COLO829 (cell line): ENCODE results near the gene CHCHD6.

Experiments used
- DNase-seq: peaks from one replicate; pipeline ENCODE4 v3.0.0; 2012; ENCODE audit warnings: low spot score

CHCHD6 gene

GRCh38 chr3:126743781-126744180 lies 39.7 kb downstream of the CHCHD6 start:
- no peak for DNase-seq

DNA sequence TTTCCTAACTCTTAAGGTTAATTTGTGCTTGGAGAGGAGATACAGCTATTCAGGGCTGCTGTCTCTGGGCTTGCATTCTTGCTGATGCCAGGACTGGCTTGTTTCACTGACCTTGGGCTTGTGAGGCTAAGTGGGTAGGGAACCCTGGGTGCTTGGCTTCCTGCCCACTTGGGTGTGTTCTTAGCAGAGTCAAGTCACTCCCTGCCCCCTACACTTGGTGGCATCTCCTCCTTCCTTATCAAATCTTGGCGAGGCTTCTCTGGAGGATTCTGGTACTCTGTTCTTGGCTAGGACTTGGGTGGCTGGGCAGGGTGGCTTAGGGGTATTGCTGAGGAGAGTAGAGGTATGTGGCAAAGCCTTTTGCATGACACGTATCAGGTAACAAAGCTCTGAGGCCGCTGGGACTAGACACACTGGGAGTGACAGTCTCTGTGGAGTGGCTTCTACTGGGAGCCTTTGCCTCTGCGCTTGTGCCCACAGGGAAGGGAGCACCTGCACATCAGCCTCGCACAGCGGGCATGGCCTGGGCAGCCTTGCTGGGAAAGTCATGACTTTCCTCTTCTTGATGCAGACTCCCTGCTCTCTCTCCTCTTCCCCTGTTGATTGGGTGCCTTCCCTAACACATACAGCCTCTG lies 41.8 kb downstream of the CHCHD6 start:
- no peak for DNase-seq

- peak; percentile 47 for DNase-seq
Measured at GRCh38 chr3:126746395-126747177, 42.5 kb downstream of the CHCHD6 start.

DNA sequence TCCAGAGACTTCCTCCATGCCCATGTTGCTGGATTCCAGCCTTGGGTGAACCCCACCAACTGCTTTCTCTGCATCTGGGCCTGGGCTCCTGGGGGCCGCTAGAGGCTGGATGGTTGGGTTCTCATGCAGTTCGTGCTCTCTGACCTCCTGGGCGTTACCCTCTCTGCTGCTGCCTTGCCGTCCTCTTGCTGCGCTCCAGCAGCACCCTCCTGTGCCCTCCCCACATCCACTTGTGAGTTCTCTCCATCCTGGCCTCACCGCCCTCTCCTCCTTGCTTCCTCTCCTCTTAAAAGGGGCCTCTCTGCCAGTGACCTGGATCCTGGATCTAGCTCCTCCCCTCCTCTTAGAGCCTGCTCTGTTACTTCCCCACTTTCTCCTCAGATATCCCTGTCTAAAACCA lies 43.7 kb downstream of the CHCHD6 start:
- no peak for DNase-seq

GRCh38 chr3:126748701-126749546 lies 44.9 kb downstream of the CHCHD6 start:
- no peak for DNase-seq

GRCh38 chr3:126749547-126749875 lies 45.5 kb downstream of the CHCHD6 start:
- DNase-seq: no peak

DNA sequence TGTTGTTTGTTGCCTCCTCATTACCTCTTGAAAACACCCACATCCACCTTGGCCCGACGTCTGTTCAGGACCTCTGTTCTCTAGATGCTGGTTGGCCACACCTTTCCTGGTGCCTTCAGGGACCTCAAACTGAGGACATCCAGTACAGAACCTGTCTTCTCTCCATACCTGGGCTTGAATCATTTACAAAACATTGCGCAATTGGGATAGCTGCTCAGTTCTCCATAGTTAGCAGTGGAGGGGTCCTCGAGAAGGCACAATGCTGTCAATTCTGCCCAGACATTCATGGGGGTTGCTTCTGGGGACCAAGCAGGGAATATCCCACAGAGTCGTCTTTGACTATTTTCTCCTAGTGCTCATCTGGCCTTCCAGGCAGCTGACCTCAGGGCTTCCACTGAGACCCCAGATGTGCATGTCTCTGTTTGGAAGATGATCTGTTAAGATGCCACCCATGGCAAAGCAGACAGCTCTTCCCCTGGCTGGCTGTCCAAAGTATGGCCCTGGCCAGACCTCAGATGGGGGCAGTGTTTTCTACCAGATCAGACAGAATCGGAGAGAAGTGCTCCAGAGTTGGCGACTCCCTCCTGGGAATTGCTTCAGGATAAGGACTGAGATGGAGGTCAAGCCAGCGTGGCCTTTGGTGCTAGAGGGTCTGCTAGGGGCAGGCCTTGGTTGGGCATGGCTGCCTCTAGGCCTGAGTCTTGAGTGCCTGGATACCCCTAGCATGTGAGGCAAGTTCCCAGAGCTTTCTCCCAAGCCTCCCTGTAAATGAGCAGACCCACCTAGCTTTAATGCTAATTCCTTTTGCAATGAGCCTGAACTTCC lies 46.1 kb downstream of the CHCHD6 start:
- DNase-seq: no peak

DNA sequence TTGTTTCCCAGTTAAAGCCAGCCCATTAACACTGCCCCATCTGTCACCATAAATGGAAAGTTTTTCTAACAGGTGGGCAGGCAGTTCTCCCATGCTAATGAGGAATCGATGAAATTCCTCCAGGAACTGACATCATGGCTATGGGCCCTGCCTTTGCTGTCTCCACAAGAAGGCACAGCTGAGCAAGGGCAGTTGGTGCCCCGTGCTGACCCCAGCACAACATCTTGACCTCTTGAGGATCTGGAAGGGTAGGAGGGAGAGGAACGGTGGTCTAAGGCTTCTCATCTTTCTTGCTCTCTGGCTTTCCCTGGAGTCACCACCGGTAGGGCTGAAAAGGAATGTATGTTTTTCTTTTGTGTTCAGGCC lies 46.7 kb downstream of the CHCHD6 start:
- no peak for DNase-seq

- no peak for DNase-seq
Measured at GRCh38 chr3:126751611-126752302, 47.7 kb downstream of the CHCHD6 start.

GRCh38 chr3:126752303-126753190 lies 48.5 kb downstream of the CHCHD6 start:
- peak; percentile 61 for DNase-seq

GRCh38 chr3:126753191-126754160 lies 49.4 kb downstream of the CHCHD6 start:
- DNase-seq: no peak

- no peak for DNase-seq
Measured at GRCh38 chr3:126755866-126756265, 51.8 kb downstream of the CHCHD6 start.

DNA sequence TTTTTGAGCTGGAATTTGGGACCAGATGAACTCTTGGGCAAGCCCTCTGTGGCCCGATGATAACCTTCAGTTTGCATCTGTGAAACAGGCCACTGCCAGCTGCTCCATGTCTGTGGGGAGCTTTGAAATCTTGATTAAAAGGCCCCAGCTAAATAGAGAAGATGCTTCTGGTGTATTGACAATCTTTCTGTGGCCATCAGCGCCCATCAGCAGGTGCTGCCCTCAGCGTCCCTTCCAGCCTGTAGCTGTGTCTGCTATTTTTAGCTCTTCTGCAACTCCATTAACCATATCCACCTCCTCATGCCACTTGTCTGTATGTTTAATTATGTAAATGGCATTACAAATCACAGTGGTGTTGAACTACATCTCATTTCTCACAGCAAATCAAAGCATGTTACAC lies 54.0 kb downstream of the CHCHD6 start:
- DNase-seq: no peak

- DNase-seq: no peak
Measured at GRCh38 chr3:126758882-126759281, 54.8 kb downstream of the CHCHD6 start.

DNA sequence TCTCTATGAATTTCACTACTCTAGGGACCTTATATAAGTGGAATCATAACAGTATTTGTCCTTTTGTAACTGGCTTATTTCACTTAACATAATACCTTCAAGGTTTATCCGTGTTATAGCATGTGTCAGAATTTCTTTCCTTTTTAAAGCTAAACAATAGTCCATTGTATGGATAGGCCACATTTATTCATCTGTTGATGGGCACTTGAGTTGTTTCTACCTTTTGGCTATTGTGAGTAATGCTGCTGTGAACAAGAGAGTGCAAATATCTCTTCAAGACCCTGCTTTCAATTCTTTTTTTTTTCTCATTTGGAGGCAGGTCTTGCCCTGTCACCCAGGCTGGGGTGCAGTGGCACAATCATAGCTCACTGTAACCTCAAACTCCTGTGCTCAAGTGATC lies 56.5 kb downstream of the CHCHD6 start:
- no peak for DNase-seq

DNA sequence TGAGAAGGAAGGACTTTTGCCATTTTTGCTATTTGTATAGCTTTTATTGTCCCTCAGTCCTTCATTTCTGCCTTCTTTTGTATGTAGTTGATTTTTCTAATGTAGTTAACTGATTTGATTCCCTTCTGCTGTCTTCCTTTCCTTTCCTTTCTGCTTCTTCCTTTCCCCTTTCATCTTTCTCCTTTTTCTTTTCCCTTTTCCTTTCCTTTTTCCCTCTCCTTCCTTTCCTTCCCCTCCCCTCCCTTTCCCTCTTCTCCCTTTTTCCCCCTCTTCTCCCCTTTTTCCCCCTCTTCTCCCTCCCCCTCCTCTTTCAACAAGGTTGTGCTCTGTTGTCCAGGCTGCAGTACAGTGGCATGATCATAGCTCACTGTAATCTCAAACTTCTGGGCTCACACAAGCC lies 59.0 kb downstream of the CHCHD6 start:
- no peak for DNase-seq

DNA sequence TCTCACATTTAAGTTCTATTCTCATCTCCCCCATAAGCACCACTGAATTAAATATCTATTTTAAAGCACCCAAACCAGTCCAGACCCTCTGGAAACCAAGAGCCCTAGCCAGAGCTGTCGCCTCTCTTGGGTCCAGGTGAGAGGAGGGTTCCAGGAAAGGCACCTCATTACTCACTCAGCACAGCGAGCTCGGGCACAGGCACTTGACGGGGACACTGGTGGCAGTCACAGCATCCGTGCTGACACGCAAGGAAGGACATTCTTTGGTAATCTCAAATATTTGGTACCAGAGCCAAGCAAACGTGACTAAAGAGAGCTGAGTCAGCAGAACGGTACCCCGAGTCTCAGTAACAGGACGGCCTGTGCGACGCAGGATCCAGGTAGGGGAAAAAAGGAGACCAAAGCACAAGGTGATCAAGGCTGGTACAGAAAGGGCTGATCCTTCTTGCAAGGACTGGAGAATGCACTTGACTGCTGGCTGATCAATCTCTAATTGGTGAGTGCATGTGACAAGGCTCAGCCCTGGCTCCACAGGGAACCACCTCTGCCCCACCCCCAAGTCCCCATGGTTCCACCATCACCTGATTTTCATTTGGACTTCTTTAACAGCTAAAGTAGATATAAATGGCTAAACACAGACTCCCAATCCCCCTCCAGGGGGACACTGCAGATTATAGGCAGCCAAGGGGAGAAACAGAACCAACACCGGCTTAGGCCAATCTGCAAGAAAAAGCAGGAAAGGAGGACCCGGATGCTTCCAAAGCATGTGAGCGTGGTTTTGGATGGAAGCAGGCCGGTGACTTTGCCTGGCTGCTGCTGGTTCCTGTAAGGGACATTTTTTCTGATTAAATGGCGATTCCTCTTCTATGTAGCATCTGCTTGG lies 61.4 kb downstream of the CHCHD6 start:
- no peak for DNase-seq

DNA sequence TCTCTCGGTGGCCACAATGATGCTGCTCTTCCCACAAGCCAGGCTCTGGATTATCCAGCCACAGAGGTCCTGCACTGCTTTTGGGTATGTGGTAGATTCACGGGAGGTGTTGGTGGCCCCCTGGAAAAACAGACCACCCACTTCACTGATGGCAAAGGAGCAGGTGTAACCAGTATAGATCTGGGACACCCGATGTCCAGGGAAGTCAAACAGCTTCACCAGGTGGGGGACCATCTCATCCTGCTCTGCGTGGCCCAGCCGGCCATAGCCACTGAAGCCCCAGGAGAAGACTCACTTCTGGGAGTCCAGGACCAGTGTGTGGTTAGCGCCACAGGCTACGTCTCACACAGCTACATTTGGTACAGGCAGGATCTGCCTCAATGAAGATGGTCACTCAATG lies 62.6 kb downstream of the CHCHD6 start:
- no peak for DNase-seq
